Measurements from ENCODE around the gene GPI. TPM values are rescaled to one million over a fixed set of nuclear protein-coding genes. Genes with fewer than 3 reads are reported as not detected.

GPI gene
- total and polyA plus RNA-seq, 9 of the 15 experiments (the other 6 are each of a cell fraction or from before 2014, with no cell fraction given): 88.3 to 358 (median 122) TPM

- TF ChIP-seq NR2F6 (CRISPR knock-in tag; IDR thresholded peaks at IDR 0.05) (no peak), SIRT6 (IDR thresholded peaks at IDR 0.05; ENCODE audit: low read depth, low read length) (no peak), RUNX1 (IDR thresholded peaks at IDR 0.05; ENCODE audit: low read depth) (no peak), ZNF280A (IDR thresholded peaks at IDR 0.05; ENCODE audit: low read depth, partially characterized antibody) (no peak), SPI1 (IDR thresholded peaks at IDR 0.05; ENCODE audit: borderline replicate concordance, low read depth, low read length) (no peak), ETS2 (tag; IDR thresholded peaks at IDR 0.05; ENCODE audit: borderline replicate concordance, poor library complexity, severe bottlenecking) (no peak), ZNF175 (CRISPR knock-in tag; IDR thresholded peaks at IDR 0.05; ENCODE audit: low read depth) (no peak)
Measured at GRCh38 chr19:34405892-34406660, 41.1 kb downstream of the GPI start (continued).

GRCh38 chr19:34408411-34408810 is 43.4 kb downstream of the GPI start:
- no peaks in the 10 kb centered on the region for H3K9me1 ChIP-seq (ENCODE audit: control insufficient read depth, insufficient read depth, low read length)
- H3K4me1 ChIP-seq (replicated peaks in 1 of 2; ENCODE audit: control insufficient read depth in 2 of 2, insufficient read depth in 2 of 2, low read length in 2 of 2): peaks cover 2 to 23% of the 10 kb centered on the region in 2 experiments; a peak in 3 of 5 replicates
- WGBS (ENCODE audit: insufficient coverage, low coverage, missing lambda C conversion rate): 94% methylated on average over 8 of the region's 8 CpGs
- no peaks in the 10 kb centered on the region for H4K20me1 ChIP-seq (replicated peaks; ENCODE audit: control insufficient read depth, insufficient read depth, low read length)
- ATAC-seq (no peak), DNase-seq (ENCODE audit: extremely low read depth in 1 of 4, low spot score in 3 of 4) (no peak), FAIRE-seq (no peak)
- no peaks in the 10 kb centered on the region for H3K9me3 ChIP-seq (replicated peaks; ENCODE audit: control insufficient read depth, insufficient read depth, low read depth, low read length)
- no peak overlapping the region for H3K4me2 ChIP-seq (ENCODE audit: insufficient read depth, low read length)
- no peaks in the 10 kb centered on the region for H3K27me3 ChIP-seq (ENCODE audit: control insufficient read depth in 2 of 2, insufficient read depth in 2 of 2, low read length in 2 of 2)
- TF ChIP-seq MAFK (IDR thresholded peaks at IDR 0.05; ENCODE audit: low read length) (no peak), ZNF324 (CRISPR knock-in tag; IDR thresholded peaks at IDR 0.05) (no peak), NELFE (IDR thresholded peaks at IDR 0.05; ENCODE audit: insufficient read depth, insufficient read length) (no peak), CREM (IDR thresholded peaks at IDR 0.05; ENCODE audit: low read depth) (no peak), SOX6 (IDR thresholded peaks at IDR 0.05) (no peak), NR2C2 (CRISPR knock-in tag; IDR thresholded peaks at IDR 0.05) (no peak), NR2C2 (tag; IDR thresholded peaks at IDR 0.05) (no peak), GABPB1 (CRISPR knock-in tag; IDR thresholded peaks at IDR 0.05) (no peak)
- ChIA-PET POLR2A (interaction anchor here (0.7 to 0.8 kb wide), 2 partner anchors 8 to 258 kb away, joined by 3 read pairs; no protein-coding TSS in a partner anchor), CTCF (ENCODE audit: low intra/inter-chr PET ratio) (no interaction called here)
- H3K27ac ChIP-seq (ENCODE audit: extremely low read depth, low read depth, low read length): no peak overlapping the region
- BruUV-seq (replicated peaks): no TSS peak
- in situ Hi-C loops (cut with MboI): no loop called here
- H3K79me2 ChIP-seq (ENCODE audit: control insufficient read depth, insufficient read depth, low read length): peaks cover 57% of the 10 kb centered on the region
- no peak overlapping the region for H2AFZ ChIP-seq (ENCODE audit: low read depth, low read length)
- H3K4me3 ChIP-seq: no peak overlapping the region
- H3K36me3 ChIP-seq (ENCODE audit: control insufficient read depth, insufficient read depth, low read length): peaks cover 56% of the 10 kb centered on the region
- intact Hi-C loops (cut with micrococcal nuclease): no loop called here
- H3K9ac ChIP-seq (ENCODE audit: insufficient read depth in 1 of 2, low read depth in 2 of 2, low read length in 2 of 2): no peak overlapping the region

Data from K562 (cell line).